ENCODE data around the gene KCNK2. TPM values are rescaled to one million over a fixed set of nuclear protein-coding genes. Genes with fewer than 3 reads are reported as not detected.

Gene KCNK2
- total RNA-seq, 6 experiments from 2014 or later: 0.06 to 0.31 (median 0.12) TPM; not detected in 3

- ATAC-seq: no peak
- no peak for DNase-seq
- no peak overlapping the region for H3K27ac ChIP-seq
- H3K4me3 ChIP-seq: no peak overlapping the region
- TF ChIP-seq, protein P1, sequence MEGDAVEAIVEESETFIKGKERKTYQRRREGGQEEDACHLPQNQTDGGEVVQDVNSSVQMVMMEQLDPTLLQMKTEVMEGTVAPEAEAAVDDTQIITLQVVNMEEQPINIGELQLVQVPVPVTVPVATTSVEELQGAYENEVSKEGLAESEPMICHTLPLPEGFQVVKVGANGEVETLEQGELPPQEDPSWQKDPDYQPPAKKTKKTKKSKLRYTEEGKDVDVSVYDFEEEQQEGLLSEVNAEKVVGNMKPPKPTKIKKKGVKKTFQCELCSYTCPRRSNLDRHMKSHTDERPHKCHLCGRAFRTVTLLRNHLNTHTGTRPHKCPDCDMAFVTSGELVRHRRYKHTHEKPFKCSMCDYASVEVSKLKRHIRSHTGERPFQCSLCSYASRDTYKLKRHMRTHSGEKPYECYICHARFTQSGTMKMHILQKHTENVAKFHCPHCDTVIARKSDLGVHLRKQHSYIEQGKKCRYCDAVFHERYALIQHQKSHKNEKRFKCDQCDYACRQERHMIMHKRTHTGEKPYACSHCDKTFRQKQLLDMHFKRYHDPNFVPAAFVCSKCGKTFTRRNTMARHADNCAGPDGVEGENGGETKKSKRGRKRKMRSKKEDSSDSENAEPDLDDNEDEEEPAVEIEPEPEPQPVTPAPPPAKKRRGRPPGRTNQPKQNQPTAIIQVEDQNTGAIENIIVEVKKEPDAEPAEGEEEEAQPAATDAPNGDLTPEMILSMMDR (IDR thresholded peaks at IDR 0.05): no peak
- TF ChIP-seq POLR2A (IDR thresholded peaks at IDR 0.05): no peak
- intact Hi-C loops (cut with DNase I): no loop called here
- H3K27me3 ChIP-seq: no peaks in the 10 kb centered on the region
- no peaks in the 10 kb centered on the region for H3K36me3 ChIP-seq
- 75% methylated on average over 2 of the region's 2 CpGs for WGBS (ENCODE audit: insufficient coverage, low coverage, low lambda C conversion rate, missing lambda C conversion rate)
- H3K4me1 ChIP-seq: no peaks in the 10 kb centered on the region
- H3K9me3 ChIP-seq: no peaks in the 10 kb centered on the region
Measured at GRCh38 chr1:215226757-215227156, 144.2 kb downstream of the KCNK2 start.

DNA sequence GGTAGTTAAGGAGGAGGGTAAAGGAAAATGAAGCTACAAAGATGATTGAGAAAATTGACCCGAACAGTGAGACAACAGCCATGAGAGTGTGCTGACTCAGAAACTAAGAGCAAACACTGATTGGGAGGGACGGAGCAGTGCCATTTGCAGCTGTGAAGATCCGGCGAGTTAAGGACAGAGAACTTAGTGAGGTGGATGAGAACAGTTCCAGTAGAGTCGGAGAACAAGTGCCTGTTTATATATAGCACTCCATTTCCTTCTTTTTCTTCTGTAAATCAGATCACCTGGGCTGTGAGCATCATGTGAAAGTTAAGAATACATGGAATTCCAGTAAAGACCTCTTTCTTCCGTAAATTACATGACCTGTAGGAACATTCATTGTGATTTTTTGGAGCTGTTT is 145.7 kb downstream of the KCNK2 start:
- DNase-seq (no peak), ATAC-seq (no peak)
- Histone ChIP-seq H3K9me3 (no peaks in the 10 kb centered on the region), H3K27ac (no peak overlapping the region), H3K4me1 (no peaks in the 10 kb centered on the region), H3K27me3 (no peaks in the 10 kb centered on the region), H3K36me3 (no peaks in the 10 kb centered on the region), H3K4me3 (no peak overlapping the region)
- 54% methylated on average over 6 of the region's 6 CpGs for WGBS (ENCODE audit: insufficient coverage, low coverage, low lambda C conversion rate, missing lambda C conversion rate)
- no peak for TF ChIP-seq POLR2A (IDR thresholded peaks at IDR 0.05)
- TF ChIP-seq, protein P1 (IDR thresholded peaks at IDR 0.05): no peak
- intact Hi-C loops (cut with DNase I): no loop called here

GRCh38 chr1:215241451-215241850 is 158.9 kb downstream of the KCNK2 start:
- Histone ChIP-seq H3K9me3 (no peaks in the 10 kb centered on the region), H3K36me3 (no peaks in the 10 kb centered on the region), H3K4me3 (no peak overlapping the region), H3K27ac (no peak overlapping the region), H3K27me3 (no peaks in the 10 kb centered on the region), H3K4me1 (no peaks in the 10 kb centered on the region)
- no peak for TF ChIP-seq POLR2A (IDR thresholded peaks at IDR 0.05)
- TF ChIP-seq, protein P1 (IDR thresholded peaks at IDR 0.05): no peak
- ATAC-seq: no peak
- 46% methylated on average over 3 of the region's 3 CpGs for WGBS (ENCODE audit: insufficient coverage, low coverage, low lambda C conversion rate, missing lambda C conversion rate)
- DNase-seq: no peak
- intact Hi-C loops (cut with DNase I): no loop called here

- DNase-seq (no peak), ATAC-seq (no peak)
- Histone ChIP-seq H3K27me3 (no peaks in the 10 kb centered on the region), H3K4me1 (no peaks in the 10 kb centered on the region), H3K36me3 (no peaks in the 10 kb centered on the region), H3K9me3 (no peaks in the 10 kb centered on the region), H3K4me3 (no peak overlapping the region), H3K27ac (no peak overlapping the region)
- no peak for TF ChIP-seq POLR2A (IDR thresholded peaks at IDR 0.05)
- TF ChIP-seq, protein P1 (IDR thresholded peaks at IDR 0.05): no peak
- WGBS (ENCODE audit: insufficient coverage, low coverage, low lambda C conversion rate, missing lambda C conversion rate): 26% methylated on average over 4 of the region's 4 CpGs
- intact Hi-C loops (cut with DNase I): no loop called here
Measured at GRCh38 chr1:215243345-215244054, 161.0 kb downstream of the KCNK2 start.
